ENCODE results near the gene PVR. TPM values are rescaled to one million over a fixed set of nuclear protein-coding genes. Genes with fewer than 3 reads are reported as not detected.
A peak's percentile ranks its signal among the peaks of the same experiment; 100 is the strongest.

Gene PVR
- total and polyA plus RNA-seq, 2 of the 4 experiments (the other 2 are of a cell fraction) = 106 to 122 TPM

GRCh38 chr19:44637390-44637764 is 6.3 kb upstream of the PVR start:
- Histone ChIP-seq H3K4me3 (ENCODE audit: insufficient read depth, low read depth, low read length) (no peak overlapping the region), H3K4ac (ENCODE audit: low read depth, low read length) (0 out of 2 replicates have a peak overlapping the region, but pooled peaks have one; percentile 47), H4K5ac (ENCODE audit: low read depth, low read length) (no peak overlapping the region), H3K9ac (ENCODE audit: low read depth, low read length) (no peak overlapping the region), H2BK120ac (ENCODE audit: low read depth, low read length) (peak overlapping the region; percentile 27; the same call in 1 of the 2 replicates), H2AFZ (replicated peaks; ENCODE audit: low read length, poor library complexity) (no peak overlapping the region), H4K91ac (ENCODE audit: insufficient read depth, low read depth, low read length) (no peak overlapping the region), H2AK9ac (replicated peaks; ENCODE audit: low read depth, low read length, poor library complexity) (peak overlapping the region; percentile 70), H3K23ac (ENCODE audit: low read depth, low read length) (peak overlapping the region; percentile 48; the same call in 1 of the 2 replicates), H3K4me1 (ENCODE audit: control insufficient read depth, insufficient read depth, low read length) (peaks cover 14% of the 10 kb centered on the region), H2BK15ac (ENCODE audit: low read depth, low read length) (0 out of 3 replicates have a peak overlapping the region, but pooled peaks have one; percentile 27), H4K20me1 (ENCODE audit: insufficient read depth, low read length) (no peaks in the 10 kb centered on the region), H2AK5ac (ENCODE audit: low read depth, low read length) (peak overlapping the region; percentile 82), H3K27ac (ENCODE audit: insufficient read depth, low read length) (no peak overlapping the region), H3K9me3 (ENCODE audit: control insufficient read depth, insufficient read depth, low read length) (peaks cover 3% of the 10 kb centered on the region), H4K8ac (ENCODE audit: low read depth in 2 of 2, low read length in 2 of 2) (no peak overlapping the region), H3K56ac (ENCODE audit: extremely low read depth, insufficient read depth, low read length) (no peak overlapping the region), H2BK20ac (ENCODE audit: low read depth, low read length) (peak overlapping the region; percentile 66), H3K4me2 (ENCODE audit: low read depth, low read length) (no peak overlapping the region), H3K27me3 (ENCODE audit: control insufficient read depth, insufficient read depth, low read length) (no peaks in the 10 kb centered on the region), H3K14ac (replicated peaks; ENCODE audit: low read depth, low read length) (0 out of 2 replicates have a peak overlapping the region, but pooled peaks have one; percentile 30), H3K79me1 (ENCODE audit: low read depth in 1 of 2, low read length in 2 of 2) (peaks cover 0 to 10% of the 10 kb centered on the region in 2 experiments; a peak in 1 of 4 replicates), H2BK5ac (ENCODE audit: low read depth, low read length, poor library complexity, severe bottlenecking) (no peak overlapping the region), H3K18ac (ENCODE audit: low read depth, low read length) (no peak overlapping the region), H3K36me3 (ENCODE audit: control insufficient read depth, insufficient read depth, low read length) (no peaks in the 10 kb centered on the region), H3K9me1 (ENCODE audit: insufficient read depth, low read length) (peaks cover 8% of the 10 kb centered on the region)
- in situ Hi-C loops (cut with MboI; ENCODE audit: low sequenced_read_pairs) = no loop called here
- dilution Hi-C loops (cut with HindIII; ENCODE audit: low sequenced_read_pairs, unreplicated experiment) = no loop called here
- WGBS, 2 experiments (ENCODE audit: extremely low coverage in 2 of 2, insufficient read length in 1 of 2) = 97% methylated on average over 5 of the region's 5 CpGs; no CpG with 5 or more reads in 1 of the 2 experiments
- ChIA-PET CTCF (no interaction called here), POLR2A (ENCODE audit: unreplicated experiment) (no interaction called here)
- TF ChIP-seq SMC3 (IDR thresholded peaks at IDR 0.05; ENCODE audit: low read depth, low read length) (no peak), NFE2L2 (IDR thresholded peaks at IDR 0.05; ENCODE audit: low read depth, low read length) (no peak), BHLHE40 (IDR thresholded peaks at IDR 0.05; ENCODE audit: low read depth, low read length) (no peak), FOS (IDR thresholded peaks at IDR 0.05; ENCODE audit: low read depth, low read length) (no peak)
- DNase-seq (no peak), ATAC-seq (ENCODE audit: low read depth) (no peak)
- BruUV-seq (replicated peaks) = no TSS peak
- intact Hi-C loops (cut with micrococcal nuclease) = no loop called here
